ENCODE data around the gene METTL24. TPM values are rescaled to one million over a fixed set of nuclear protein-coding genes. Genes with fewer than 3 reads are reported as not detected.
"Not testable (repeated sequence)": the region's sequence is repeated elsewhere in the genome, so short reads cannot be mapped to it uniquely, and the experiment has no call there.

METTL24 gene
- polyA plus RNA-seq, 1 donor, result 0.37 TPM

GRCh38 chr6:110266996-110267395, 91.2 kb downstream of the METTL24 start:
- DNase-seq (ENCODE audit: low read depth), result no peak

- no peak for DNase-seq (ENCODE audit: low read depth)
These were observed 92.9 kb downstream of the METTL24 start for GRCh38 chr6:110265273-110265672.

GRCh38 chr6:110256366-110256765, 101.8 kb downstream of the METTL24 start:
- no peak for DNase-seq (ENCODE audit: low read depth)

GRCh38 chr6:110255211-110255750, 102.9 kb downstream of the METTL24 start:
- no peak for DNase-seq (ENCODE audit: low read depth)

GRCh38 chr6:110250838-110251237, 107.3 kb downstream of the METTL24 start:
- no peak for DNase-seq (ENCODE audit: low read depth)

- DNase-seq (ENCODE audit: low read depth), result no peak
These were observed 108.1 kb downstream of the METTL24 start for GRCh38 chr6:110250058-110250457.

GRCh38 chr6:110246900-110247546, 111.1 kb downstream of the METTL24 start:
- no peak for DNase-seq (ENCODE audit: low read depth)

GRCh38 chr6:110246378-110246777, 111.8 kb downstream of the METTL24 start:
- no peak for DNase-seq (ENCODE audit: low read depth)

- not testable (repeated sequence) for DNase-seq (ENCODE audit: low read depth)
These were observed 113.5 kb downstream of the METTL24 start for GRCh38 chr6:110244621-110245020.

GRCh38 chr6:110239526-110240274, 118.4 kb downstream of the METTL24 start:
- DNase-seq (ENCODE audit: low read depth), result no peak

- DNase-seq (ENCODE audit: low read depth), result not testable (repeated sequence)
These were observed 122.1 kb downstream of the METTL24 start for GRCh38 chr6:110236007-110236406.

- peak; percentile 16 for DNase-seq (ENCODE audit: low read depth)
These were observed 124.3 kb downstream of the METTL24 start for GRCh38 chr6:110233770-110234374.

GRCh38 chr6:110232450-110232849, 125.7 kb downstream of the METTL24 start:
- no peak for DNase-seq (ENCODE audit: low read depth)

- no peak for DNase-seq (ENCODE audit: low read depth)
These were observed 131.9 kb downstream of the METTL24 start for GRCh38 chr6:110226261-110226660.

GRCh38 chr6:110221738-110222137, 136.4 kb downstream of the METTL24 start:
- no peak for DNase-seq (ENCODE audit: low read depth)

GRCh38 chr6:110217266-110217665, 140.9 kb downstream of the METTL24 start:
- no peak for DNase-seq (ENCODE audit: low read depth)

- DNase-seq (ENCODE audit: low read depth), result no peak
These were observed 142.0 kb downstream of the METTL24 start for GRCh38 chr6:110216140-110216539.

- DNase-seq (ENCODE audit: low read depth), result no peak
These were observed 143.8 kb downstream of the METTL24 start for GRCh38 chr6:110214338-110214737.

- no peak for DNase-seq (ENCODE audit: low read depth)
These were observed 146.4 kb downstream of the METTL24 start for GRCh38 chr6:110211753-110212152.

GRCh38 chr6:110207652-110208051, 150.5 kb downstream of the METTL24 start:
- no peak for DNase-seq (ENCODE audit: low read depth)

GRCh38 chr6:110201151-110201884, 156.8 kb downstream of the METTL24 start:
- no peak for DNase-seq (ENCODE audit: low read depth)

- no peak for DNase-seq (ENCODE audit: low read depth)
These were observed 159.6 kb downstream of the METTL24 start for GRCh38 chr6:110198561-110198960.
